Loucy (cell line): ENCODE data around the gene COL1A1.

Experiments used
- CTCF ChIP-seq: fragments of 200-600 bp; sonication (generic); conservative IDR thresholded peaks from 2 replicates; pipeline ENCODE4 v1.5.1; 2014; ENCODE audit warnings: mild to moderate bottlenecking, antibody characterized with exemption, low read length
- EZH2phosphoT487 ChIP-seq: fragments of 200-600 bp; IDR thresholded peaks from 2 replicates; pipeline ENCODE4 v1.6.1; 2018; ENCODE audit warnings: antibody characterized with exemption, mild to moderate bottlenecking, moderate library complexity, borderline replicate concordance

GRCh38 chr17:50146927-50147665 lies 54.3 kb downstream of the COL1A1 start:
- TF ChIP-seq CTCF, result no peak
- no peak for TF ChIP-seq EZH2phosphoT487
